ENCODE data around the gene NDST3.

The NDST3 gene

DNA sequence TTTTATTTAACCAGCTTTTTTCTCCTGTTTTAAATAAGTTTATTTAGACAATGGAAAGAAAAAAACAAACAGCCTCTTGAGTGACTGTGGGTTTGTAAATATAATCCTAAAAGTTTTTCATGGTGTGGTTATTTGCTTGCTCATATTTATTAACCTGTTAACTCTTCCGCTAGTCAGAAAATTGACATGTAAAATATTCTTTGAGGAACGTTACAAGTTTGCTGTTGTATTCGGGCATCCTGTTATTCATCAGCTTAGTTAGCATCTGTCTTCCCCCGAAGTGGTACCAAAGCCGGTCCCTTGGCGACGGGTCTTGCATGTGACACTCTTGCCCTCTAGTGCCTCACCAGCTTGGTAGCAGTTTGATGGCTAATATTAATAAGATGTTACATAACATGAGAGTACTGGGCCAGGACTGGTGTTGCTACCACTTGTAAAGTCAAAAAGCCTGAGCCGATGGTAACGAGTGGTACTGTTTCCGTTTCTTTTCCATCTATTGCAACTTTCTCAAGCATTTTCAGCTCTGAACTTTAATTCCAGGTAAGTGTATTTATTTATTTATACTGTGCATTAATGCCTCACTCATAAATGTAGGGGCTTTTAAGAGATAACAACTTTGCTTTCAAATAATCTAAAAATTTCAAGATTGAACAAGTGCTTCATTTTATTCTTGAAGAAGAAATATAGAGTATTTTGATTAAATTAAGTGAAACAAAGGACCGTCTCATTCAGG is at the start of gene NDST3:
TSS of gene NDST3 (plus strand) at position 434 of the 733 bp plus-strand sequence. CDS start 19,425 bp downstream, outside the sequence.
- ATAC-seq: no peak

DNA sequence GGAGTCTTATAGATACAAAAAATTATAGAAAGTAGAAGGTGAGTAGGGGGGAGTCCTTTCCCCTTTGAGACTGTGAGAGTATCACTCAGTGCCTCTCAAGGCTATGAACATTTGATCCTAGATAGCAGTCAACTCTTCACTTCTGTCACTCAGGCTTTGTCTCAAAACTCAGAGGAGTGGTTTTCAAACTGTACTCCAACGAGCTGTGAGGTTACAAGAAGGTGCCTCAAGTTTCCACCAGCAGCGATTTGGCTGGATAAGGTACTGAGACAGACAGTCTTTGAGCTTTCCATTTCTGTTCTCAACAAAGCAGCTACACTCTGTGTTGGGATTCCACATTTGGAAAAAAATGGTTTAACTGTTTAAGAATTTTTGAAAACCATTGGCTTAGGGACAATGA is 48.0 kb upstream of the NDST3 start:
- no peak for ATAC-seq

DNA sequence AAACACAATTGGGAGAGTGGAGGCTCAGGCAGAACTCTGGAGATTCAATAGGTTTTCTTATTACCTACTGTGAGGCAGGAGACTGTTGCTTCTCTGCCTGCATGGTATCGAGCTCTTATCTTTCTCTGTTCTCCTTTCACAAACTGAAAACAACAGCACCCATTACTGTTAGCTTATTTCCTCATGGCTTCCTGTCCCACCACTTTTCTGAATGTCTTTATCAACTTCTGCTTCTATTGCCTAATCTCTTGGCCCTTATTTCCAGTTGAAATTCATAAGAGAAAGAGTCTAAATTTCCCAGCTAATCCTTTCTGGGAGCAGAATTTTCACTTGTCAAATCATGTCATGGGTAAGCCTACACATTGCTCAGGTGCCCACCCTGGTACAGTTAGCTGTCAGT is 46.8 kb upstream of the NDST3 start:
- ATAC-seq: no peak

DNA sequence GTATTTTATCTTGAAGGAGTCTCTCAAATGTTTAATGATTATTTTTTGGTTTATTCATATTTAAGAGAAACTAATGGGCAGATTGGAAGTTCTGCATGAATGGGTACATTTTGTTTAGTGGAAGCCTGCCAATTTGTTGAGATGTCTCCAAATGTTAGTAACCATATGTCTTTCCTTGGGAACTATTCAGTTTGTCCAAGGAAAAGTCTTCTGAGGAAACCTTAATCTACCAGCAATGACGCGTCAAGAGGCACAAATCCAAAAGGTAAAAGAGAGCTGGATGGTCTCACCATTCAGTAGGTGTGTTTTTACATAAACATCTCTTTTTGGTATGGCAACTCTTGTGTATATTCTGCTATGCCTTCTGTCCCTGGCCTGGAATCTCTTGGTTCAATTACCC is 37.4 kb upstream of the NDST3 start:
- ATAC-seq: no peak

DNA sequence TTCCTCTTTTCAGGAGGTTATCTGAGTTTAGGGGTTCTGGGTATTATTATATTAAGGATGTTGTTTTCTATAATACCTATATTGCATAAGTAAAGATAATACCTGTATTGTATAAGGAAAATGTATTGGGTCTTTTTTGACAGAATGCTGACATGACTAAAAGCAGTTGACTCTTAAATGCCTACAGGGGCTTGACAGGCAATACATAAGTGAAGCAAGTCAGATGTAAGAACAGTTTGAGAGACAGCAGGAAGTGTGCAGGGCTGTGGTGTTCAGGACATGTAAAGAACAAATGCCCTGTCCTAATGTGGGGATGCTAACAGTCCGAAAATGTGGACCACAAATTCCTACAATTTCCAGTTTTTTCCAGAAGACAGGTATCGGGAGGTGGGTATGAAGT is 30.2 kb upstream of the NDST3 start:
- no peak for ATAC-seq

DNA sequence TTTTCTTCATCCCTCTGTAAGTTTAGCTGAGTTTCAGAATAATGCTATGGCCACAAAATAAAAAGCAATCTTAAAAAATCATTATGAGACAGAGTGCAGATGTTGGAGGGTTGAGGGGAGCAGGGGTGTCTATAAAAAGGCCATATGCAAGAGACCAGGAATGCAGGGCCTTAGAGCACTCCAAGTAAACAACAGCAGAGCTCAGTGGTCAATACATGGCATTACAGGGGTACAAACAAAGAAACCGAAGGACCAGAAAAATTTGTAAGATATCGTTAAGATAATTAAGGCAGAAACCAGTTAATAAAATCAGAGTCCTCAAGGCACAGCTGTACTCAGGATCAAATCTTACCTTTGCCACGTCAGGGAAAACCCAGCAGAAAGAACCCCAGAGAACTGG is 28.4 kb upstream of the NDST3 start:
- no peak for ATAC-seq

DNA sequence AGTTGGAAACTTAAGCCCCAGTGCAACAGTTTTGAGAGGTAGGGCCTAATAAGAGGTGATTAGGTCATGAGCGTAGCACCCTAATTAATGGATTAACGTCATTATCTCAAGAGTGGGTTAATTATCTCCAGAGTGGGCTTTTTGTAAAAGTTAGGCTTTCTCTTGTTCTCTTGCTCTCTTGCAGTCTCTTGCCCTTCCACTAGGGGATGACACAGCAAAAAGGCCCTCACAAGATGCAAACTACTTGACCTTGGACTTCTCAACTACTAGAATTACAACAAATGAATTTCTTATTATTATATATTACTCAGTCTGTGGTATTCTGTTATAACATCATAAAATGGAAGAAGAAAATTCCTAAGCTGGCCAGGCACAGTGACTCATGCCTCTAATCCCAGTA is 22.1 kb upstream of the NDST3 start:
- ATAC-seq: no peak

DNA sequence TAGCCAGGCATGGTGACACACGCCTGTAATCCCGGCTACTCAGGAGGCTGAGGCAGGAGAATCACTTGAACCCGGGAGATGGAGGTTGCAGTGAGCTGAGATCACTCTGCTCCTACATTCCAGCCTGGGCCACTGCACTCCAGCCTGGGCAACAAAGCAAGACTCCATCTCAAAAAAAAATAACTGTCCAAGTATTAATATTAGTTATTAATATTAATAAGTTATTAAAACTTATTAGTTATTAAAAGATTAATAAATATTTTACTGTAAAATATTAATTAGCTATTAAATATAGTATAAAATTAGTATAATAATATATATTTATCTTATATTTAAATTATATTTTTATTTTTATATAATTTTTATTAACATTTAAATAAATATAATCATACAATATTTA is 19.5 kb upstream of the NDST3 start:
- ATAC-seq: no peak

DNA sequence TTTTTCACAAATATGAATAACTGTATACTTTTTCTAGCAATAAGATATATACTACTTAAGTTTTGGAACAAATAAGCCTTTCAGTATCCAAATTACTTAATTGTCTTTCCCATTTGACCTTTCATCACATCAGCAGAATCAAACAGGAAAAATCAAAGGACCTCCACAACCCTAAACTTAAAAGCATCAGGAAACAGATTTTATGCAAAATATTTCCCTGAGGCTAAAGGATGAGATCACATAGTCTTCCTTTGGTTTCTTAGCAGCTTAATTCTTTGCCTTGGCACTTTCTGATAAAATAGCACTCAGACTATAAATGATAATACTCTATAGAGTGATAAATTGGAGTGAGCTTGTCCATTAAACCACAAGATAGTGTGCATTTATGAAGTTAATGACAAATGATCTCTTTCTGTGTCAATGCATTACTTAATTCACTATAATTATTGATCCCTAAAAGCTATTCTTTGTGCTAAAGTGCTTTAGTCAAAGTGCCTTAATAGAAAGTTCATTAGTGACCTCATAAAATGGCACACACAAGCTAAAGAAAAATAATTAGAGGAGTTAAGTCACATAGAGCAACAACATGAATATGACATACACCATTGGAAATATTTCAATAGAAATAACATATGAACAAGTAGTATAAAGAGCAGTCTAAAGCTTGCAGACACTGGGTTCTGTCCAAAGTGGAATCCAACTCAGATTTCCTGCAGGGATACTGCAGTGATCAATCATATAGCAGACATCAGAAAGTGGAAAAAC is 15.7 kb upstream of the NDST3 start:
- ATAC-seq: no peak

DNA sequence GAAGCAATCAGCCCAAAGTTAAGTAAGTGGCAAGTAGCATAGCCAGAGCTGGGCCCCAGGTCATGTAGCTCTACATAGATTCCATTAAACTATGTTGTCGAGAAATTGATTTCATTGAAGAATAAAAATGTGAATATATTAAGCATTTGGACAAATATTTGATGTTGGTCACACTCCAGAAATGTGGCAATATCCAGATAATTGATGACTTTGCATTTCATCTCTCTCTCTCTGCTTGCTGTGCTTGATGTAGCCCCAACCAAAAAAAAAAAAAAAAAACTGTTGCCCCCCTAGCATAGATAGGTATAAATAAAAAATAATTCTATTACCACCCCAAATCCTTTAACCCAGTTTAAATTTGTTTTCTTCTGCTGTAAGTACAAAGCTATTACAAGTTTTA is 7.5 kb upstream of the NDST3 start:
- no peak for ATAC-seq

DNA sequence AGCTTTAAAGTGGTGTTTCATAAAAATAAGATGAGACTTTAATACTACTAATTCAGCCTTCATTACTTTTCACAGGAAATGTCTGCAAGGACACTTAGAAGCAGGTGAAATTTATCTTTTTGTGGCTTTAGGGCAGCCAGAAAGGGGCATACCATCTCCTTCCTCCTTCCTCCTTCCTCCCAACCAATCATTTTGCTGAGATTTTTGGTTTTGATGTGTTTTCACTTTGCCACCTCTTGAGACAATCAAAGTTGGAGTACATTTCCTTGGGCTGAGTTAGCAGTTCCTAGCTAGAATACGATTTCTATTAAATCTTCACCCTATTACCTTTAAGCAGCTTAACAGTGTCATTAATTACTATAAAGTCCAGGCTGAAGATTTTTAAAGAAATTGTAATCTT is 5.1 kb upstream of the NDST3 start:
- no peak for ATAC-seq

DNA sequence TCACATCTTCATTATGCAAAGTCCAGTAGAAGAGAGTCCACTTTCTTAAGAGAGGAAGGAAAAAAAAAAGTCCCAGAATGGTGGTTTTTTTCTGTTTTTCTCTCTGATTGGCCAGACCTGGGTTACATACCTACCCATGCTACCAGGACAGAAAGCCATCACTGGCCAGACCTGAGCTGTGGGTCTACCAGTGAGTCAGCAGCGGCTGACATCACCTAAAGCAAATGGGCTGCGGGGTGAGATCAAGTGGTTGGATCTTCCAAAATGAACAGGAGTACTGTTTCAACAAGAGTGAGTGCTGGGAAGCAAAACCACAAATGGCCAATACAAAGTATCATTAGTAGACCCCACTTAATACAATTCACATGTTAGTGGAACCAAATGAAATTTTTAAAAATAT is 1.6 kb upstream of the NDST3 start:
- ATAC-seq: no peak

DNA sequence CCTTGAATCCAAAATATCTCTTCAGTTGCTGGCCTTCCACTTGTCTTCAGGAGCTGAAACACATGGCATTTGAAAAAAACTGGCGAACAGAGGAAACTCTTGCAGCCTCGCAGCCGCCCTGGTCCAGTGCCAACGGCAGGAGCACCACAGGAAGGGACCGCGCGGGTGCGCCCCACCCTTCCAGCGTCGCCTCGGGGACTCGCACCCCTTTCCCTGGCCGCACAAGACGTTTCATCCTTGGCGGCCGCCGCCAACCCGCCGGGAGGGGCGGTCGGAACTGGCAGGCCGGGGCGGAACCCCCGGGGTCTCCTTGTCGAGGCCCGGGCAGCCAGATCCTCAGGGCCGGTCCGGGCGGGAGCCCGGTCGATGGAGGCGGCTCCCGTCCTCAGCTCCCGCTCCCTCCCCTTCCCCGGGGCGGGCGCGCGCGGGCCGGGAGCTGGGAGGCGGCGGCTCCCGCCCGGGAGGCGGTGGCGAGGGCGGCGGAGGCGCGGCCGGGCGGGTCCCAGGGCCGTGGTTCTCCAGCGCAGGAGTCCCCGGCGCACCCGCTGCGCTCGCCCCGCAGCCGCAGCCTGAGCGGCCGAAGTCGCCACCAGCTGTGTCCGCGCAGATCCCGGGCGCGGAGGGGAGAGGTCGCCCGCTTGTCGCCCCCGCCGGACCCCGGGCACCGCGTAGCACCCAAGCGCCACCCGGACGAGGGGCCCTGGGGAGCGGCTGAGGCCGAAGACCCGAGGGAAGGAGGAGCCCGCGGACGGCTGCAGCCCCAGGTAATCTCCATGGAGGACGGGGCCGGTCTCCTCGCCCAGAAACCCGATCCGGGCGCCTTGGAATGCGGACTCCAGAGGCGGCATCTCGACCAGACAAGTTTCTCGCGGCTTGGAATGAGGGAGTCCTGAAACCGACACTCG is 886 bp upstream of the NDST3 start:
- no peak for ATAC-seq

DNA sequence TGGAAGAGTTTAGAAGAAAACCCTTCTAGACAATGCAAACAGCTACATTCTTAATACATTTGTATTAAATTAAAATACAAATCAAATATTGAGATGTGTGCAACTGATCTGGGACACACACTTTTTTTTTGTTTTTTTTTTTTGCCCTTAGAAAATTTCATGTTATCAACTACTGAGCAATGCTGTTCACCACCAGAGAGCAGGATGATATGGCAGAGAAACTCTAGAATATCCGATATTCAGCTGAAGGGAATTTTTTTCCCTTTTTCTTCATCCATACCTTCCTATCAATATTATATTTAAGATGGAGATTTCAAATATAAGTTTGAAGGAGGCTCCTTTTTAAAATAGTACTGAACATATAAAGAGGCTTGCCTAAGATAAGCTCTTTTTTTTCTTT is 1.0 kb downstream of the NDST3 start:
- ATAC-seq: no peak

DNA sequence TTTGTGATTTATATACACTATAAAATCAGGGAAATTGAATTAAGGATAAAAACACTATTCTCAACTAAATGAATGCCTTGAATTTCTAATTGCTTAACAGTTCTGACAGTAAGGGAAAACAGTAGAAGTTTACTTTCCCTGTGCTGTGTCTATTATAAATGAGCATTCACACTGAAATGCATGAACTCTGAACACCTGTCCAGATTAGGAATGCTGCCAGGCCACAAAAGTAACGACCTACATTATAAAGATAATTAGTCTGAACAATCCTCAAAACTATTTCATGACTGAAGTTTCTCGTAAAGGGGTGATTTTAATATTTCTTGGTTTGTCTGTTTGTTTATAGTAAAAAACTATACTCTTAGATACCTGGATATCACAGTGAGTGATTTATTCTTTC is 2.0 kb downstream of the NDST3 start:
- ATAC-seq: no peak

DNA sequence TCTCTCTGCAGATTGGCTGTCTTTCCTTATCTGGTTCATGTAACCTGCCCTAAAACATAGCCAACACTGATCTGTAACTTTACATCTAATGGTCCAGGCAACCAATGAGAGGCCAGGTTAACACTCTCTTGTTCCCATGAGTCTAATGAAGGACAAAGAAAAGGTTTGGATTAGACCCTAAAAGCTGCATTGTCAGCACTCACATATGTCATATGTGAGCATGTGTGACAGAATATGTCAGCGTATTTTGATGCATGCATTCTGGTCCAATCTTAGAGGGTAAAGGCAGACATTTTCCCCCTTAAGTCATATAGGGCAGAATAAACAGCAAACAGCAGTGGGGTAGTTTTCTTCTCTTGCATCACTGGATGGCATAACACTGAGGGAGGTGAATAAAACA is 3.7 kb downstream of the NDST3 start:
- ATAC-seq: no peak

DNA sequence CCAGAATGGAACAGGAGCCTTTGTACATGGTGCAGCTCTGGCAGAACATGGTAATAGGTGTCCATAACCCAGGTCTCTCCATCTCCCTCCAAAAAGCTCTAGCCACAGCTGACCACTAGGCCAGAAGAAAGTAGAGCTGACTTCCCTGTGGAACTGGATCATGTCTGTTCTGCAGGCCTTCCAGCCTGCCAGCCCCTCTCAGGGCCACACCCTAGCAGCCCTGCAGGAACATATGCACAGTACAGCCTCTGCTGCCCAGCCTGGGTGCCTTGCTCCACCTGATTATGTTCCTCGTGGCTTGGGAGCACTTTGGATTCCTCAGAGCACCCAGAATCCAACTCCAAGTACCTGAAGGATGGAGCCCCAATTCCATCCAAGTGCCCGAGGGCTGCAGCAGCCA is 12.0 kb downstream of the NDST3 start:
- ATAC-seq: no peak

DNA sequence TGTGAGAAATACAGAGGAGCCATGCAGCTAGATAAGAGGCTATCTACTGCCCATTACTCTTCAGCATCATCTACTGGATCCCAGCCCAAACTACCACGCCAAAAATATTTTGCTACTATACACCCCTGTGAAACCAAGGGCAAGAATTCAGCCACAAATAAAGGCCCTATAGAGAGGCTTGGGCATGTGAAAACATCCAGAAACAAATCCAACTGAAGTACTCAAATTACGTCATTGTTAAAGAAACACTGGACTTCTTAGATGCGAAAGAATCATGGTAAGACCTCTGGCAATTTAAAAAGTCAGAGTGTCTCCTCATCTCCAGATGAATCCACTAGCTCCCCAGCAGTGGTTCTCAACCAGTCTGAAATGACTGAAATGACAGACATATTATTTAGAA is 12.8 kb downstream of the NDST3 start:
- ATAC-seq: no peak

DNA sequence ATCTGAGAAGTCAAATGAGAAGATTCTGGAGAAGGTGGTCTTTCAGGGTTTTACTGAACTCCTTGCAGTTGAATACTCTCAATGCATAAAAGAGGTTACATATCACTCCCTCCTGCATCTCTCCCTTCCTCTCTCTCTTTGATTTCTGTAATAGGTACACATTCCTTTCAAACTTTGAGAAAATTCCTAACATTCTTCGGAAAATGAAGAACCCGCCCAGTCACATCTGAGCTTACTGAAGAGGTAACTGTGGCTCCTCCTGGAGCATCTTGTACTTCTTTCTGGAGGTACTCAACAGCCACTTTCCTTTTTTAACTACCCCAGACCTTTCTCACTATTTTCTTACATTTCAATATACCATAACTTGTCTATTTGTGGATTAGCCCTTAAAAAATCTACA is 24.7 kb downstream of the NDST3 start:
- ATAC-seq: no peak

DNA sequence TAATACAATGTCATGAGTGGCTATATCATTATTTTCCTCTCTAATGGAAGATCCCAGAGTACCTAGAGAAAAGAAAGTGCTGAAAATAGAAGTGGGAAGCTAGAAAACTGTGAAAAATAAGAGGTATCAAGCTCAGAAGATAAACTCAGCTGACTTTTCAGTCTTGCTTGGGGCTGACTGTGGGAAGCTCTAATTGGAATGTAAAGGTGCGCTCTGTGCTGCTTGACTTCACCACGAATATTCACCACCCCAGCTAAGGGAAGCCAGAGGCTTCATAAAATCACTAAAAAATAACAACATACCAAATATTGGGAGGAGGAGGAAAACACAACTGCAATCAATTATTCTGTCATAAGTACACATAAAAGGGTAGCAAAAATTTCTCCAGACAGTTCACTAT is 25.1 kb downstream of the NDST3 start:
- ATAC-seq: no peak

DNA sequence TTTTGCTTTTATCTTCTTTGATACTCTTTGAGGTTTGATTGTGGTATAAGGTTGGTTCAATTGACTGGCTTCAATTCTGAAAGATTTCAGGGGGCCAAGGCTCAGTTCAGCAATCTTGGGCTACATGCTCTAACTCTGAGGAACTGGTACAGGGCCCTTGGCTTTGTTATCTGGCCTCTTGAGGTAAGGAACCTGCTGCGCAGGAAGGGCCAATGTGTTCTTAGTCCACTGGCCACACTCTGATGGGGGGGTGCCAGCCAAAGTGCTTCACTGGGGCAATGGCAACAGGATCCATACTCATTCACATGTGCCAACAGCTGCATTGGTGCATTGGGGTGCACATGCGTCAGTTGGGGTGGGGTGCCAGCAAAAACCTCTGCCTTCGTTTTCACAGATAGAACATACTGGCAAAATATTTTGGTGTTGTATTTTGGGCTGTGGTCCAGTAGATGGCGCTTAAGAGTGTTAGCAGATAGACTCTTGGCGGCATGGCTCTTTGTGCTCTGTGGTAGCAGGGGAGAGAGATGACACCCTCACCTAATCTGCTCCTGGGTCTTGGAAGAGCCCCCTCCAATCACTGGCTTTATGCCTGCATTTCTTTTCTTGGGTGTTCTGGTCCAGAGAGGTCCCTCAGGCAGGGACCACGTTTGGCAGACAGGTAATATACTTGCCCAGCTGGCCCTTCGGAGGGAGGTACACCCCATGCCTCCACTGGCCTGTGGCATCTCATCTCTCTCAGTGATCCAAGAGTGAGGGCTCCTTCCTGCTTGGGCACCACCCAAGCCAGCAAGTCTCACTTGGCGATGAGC is 42.9 kb downstream of the NDST3 start:
- ATAC-seq: no peak

DNA sequence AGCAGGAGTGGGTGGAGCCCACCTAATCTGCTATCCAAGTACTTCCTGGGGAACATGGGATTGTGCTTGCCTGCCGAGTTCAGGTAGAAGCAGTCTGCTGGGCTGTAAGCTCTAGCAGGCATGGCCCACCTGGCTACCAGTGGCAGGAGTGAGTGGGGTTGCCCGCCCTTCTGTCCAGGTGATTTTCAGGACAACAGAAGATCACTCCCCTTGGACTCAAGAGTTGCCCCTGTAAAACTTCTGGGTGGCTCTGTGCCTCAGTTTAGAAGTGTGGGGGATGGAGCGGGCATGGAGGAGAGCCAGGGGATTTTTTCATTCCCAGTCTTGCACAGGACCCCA is 43.5 kb downstream of the NDST3 start:
- no peak for ATAC-seq

DNA sequence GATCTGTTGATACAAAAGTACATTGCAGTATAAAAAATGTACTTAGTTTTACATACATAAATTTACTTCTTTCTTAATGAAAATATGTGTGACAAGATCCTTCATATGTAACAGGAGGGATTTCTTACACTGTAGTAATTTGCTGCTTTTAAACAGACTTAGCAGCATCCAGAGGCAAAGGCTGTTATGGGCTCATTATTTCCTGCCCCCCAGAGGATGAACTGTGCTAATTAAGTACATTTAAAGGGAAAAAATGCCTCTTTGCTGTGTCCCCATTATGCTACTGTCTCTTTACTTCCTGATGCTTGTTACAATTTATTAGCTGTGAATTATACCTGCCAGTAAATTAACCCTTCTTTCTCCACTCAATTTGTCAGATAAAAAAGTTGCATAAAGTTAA is 47.1 kb downstream of the NDST3 start:
- no peak for ATAC-seq

Data from activated CD4-positive, CD25-positive, alpha-beta regulatory T cell treated with anti-CD3 and anti-CD28 coated beads, Interleukin-2, amount 50 U/mL, for 24 hours (primary cell).